ENCODE measurements around the gene TDRD10. TPM values are rescaled to one million over a fixed set of nuclear protein-coding genes. Genes with fewer than 3 reads are reported as not detected.
A peak's percentile ranks its signal among the peaks of the same experiment; 100 is the strongest.

The TDRD10 gene
- total RNA-seq, 4 donors from 2014 or later: 5.6 to 9.9 (median 7.3) TPM

DNA sequence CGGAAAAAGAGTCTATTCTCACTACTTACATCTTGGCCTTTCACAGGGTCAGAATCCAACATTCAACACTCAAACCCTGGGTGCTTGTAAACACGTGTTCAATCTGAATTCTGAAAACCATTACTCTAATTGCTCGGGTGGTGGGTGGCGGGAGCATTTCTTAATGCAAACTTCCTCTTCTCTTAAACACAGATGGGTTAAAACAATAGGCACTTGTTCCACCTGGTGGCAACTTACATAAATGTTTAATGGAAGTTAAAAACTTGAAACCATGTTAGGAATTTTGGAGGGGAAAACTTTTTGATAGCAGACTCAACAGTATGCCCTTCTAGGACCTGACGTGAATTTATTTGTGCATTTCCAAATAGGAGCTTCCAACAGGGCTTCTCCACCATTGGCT, 23.4 kb upstream of the TDRD10 start:
- Histone ChIP-seq H3K4me1 (peaks cover 5 to 10% of the 10 kb centered on the region in 2 donors), H3K36me3 (no peaks in the 10 kb centered on the region), H3K27ac (no peak overlapping the region), H3K27me3 (no peaks in the 10 kb centered on the region), H3K9me3 (no peaks in the 10 kb centered on the region), H3K4me3 (replicated peaks in 1 of 3) (no peak overlapping the region)
- WGBS, 2 donors: 69 to 73% methylated on average over 5 of the region's 5 CpGs
- intact Hi-C loops (cut with DNase I): loop anchor here (5.0 kb wide), 1 partner anchor 279 kb away; no protein-coding TSS in a partner anchor
- no peak for TF ChIP-seq POLR2A (IDR thresholded peaks at IDR 0.05)
- no peak for TF ChIP-seq CTCF (IDR thresholded peaks at IDR 0.05)
- DNase-seq: no peak

GRCh38 chr1:154479764-154480421, 22.1 kb upstream of the TDRD10 start:
- H3K4me1 ChIP-seq: peaks cover 9 to 18% of the 10 kb centered on the region in 2 donors
- no peaks in the 10 kb centered on the region for H3K36me3 ChIP-seq
- no peaks in the 10 kb centered on the region for H3K27me3 ChIP-seq
- H3K4me3 ChIP-seq (replicated peaks in 1 of 3): no peak overlapping the region
- no peak overlapping the region for H3K27ac ChIP-seq
- intact Hi-C loops (cut with DNase I): loop anchor here (5.0 kb wide), 2 partner anchors 67 to 277 kb away; no protein-coding TSS in a partner anchor
- peak; percentile 56 to 61 for DNase-seq
- no peaks in the 10 kb centered on the region for H3K9me3 ChIP-seq
- WGBS, 2 donors: 38 to 40% methylated on average over 9 of the region's 9 CpGs
- TF ChIP-seq POLR2A (IDR thresholded peaks at IDR 0.05) (no peak), CTCF (IDR thresholded peaks at IDR 0.05) (peak; percentile 83 to 98 (median 96))

DNA sequence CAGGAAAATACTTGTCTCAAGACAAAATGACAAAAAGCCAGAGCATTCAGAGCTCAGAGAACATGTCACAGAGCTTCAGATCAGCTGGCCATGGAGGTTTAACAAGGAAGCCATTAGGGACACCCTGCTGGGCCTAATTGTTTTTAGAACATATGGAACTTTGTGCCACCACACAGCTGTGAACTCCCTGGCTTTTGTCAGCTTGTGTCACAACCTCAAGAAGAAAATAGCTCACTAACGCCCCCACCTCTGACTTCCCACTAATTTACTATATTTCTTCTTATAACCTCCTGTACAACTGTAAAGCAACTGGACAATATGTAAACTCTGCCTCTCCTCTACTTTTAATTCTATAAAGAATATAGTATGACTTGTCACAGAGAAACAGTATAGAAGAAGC, 21.0 kb upstream of the TDRD10 start:
- H3K36me3 ChIP-seq: peaks cover 5 to 9% of the 10 kb centered on the region in 2 donors
- no peaks in the 10 kb centered on the region for H3K27me3 ChIP-seq
- TF ChIP-seq CTCF (IDR thresholded peaks at IDR 0.05) (no peak), POLR2A (IDR thresholded peaks at IDR 0.05) (no peak)
- WGBS, 2 donors: 77 to 80% methylated on average over 1 of the region's 1 CpG
- no peak overlapping the region for H3K27ac ChIP-seq
- no peak overlapping the region for H3K4me3 ChIP-seq (replicated peaks in 1 of 3)
- no peak for DNase-seq
- H3K9me3 ChIP-seq: no peaks in the 10 kb centered on the region
- H3K4me1 ChIP-seq: peaks cover 13 to 28% of the 10 kb centered on the region in 2 donors
- intact Hi-C loops (cut with DNase I): loop anchor here (5.0 kb wide), 1 partner anchor 66 kb away; no protein-coding TSS in a partner anchor

GRCh38 chr1:154483941-154484803, 17.8 kb upstream of the TDRD10 start:
- H3K27ac ChIP-seq: peak overlapping the region; percentile 69 to 81 (median 77)
- no peaks in the 10 kb centered on the region for H3K9me3 ChIP-seq
- peak; percentile 84 for DNase-seq
- H3K27me3 ChIP-seq: no peaks in the 10 kb centered on the region
- peaks cover 13 to 33% of the 10 kb centered on the region in 2 donors for H3K4me1 ChIP-seq
- H3K4me3 ChIP-seq (replicated peaks in 1 of 3): no peak overlapping the region
- TF ChIP-seq CTCF (IDR thresholded peaks at IDR 0.05) (peak in 2 of 6 experiments; percentile 3 to 26), POLR2A (IDR thresholded peaks at IDR 0.05) (no peak)
- intact Hi-C loops (cut with DNase I): loop anchor here (5.0 kb wide), 1 partner anchor 63 kb away; no protein-coding TSS in a partner anchor
- H3K36me3 ChIP-seq: peaks cover 18 to 28% of the 10 kb centered on the region in 2 donors
- WGBS, 2 donors: 34 to 36% methylated on average over 14 of the region's 14 CpGs
